ENCODE data around the gene IGSF8.

IGSF8 gene

DNA sequence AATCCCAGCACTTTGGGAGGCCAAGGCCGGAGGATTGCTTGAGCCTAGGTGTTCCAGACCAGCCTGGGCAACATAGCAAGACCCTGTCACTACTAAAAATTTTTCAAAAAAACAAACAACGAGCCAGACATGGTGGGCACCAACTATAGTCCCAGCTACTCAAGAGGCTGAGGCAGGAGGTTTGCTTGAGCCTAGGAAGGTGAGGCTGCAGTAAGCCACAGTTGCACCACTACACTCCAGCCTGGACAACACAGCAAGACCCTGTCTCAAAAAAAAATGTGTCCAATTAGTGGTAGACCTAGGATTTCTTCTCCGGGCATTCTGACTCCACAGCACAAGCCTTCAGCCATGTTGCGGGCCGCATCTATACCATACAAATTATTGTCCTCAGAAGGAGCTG, 6.7 kb upstream of the IGSF8 start:
- TF ChIP-seq CTCF (conservative IDR thresholded peaks at IDR 0.05; ENCODE audit: low read length) = no peak
- no peak for DNase-seq (ENCODE audit: low read depth)
- no peak overlapping the region for H3K4me3 ChIP-seq (ENCODE audit: low read length)

DNA sequence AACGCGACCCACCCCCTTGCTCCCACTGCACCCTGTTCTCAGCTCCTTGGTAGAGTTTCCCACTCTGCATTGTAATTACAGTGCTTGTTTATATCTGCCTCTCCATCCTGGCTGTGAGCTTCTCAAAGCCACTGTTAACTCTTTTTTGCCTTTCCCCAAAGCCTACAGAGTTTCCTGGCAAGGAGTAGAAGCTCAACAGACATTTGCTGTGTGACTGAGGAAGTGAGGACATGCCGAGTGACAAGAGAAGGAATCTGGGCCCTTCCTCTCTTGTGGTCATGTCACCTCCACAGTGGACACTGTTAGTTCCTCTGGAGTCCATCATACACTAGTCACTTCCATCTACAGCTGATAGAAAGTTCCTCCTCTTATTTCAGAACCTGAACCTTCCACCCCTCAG, 6.1 kb upstream of the IGSF8 start:
- TF ChIP-seq CTCF (conservative IDR thresholded peaks at IDR 0.05; ENCODE audit: low read length) = no peak
- no peak overlapping the region for H3K4me3 ChIP-seq (ENCODE audit: low read length)
- DNase-seq (ENCODE audit: low read depth) = no peak

GRCh38 chr1:160103658-160104408, 5.4 kb upstream of the IGSF8 start:
- TF ChIP-seq CTCF (conservative IDR thresholded peaks at IDR 0.05; ENCODE audit: low read length) = no peak
- no peak for DNase-seq (ENCODE audit: low read depth)
- H3K4me3 ChIP-seq (ENCODE audit: low read length) = no peak overlapping the region

GRCh38 chr1:160101717-160102522, 3.5 kb upstream of the IGSF8 start:
- DNase-seq (ENCODE audit: low read depth) = no peak
- H3K4me3 ChIP-seq (ENCODE audit: low read length) = no peak overlapping the region
- TF ChIP-seq CTCF (conservative IDR thresholded peaks at IDR 0.05; ENCODE audit: low read length) = no peak

- TF ChIP-seq CTCF (conservative IDR thresholded peaks at IDR 0.05; ENCODE audit: low read length) = peak; percentile 86
- peak; percentile 75 for DNase-seq (ENCODE audit: low read depth)
- H3K4me3 ChIP-seq (ENCODE audit: low read length) = peak overlapping the region; percentile 17; the same call in 1 of the 2 replicates
Measured at GRCh38 chr1:160101037-160101716, 2.8 kb upstream of the IGSF8 start.

DNA sequence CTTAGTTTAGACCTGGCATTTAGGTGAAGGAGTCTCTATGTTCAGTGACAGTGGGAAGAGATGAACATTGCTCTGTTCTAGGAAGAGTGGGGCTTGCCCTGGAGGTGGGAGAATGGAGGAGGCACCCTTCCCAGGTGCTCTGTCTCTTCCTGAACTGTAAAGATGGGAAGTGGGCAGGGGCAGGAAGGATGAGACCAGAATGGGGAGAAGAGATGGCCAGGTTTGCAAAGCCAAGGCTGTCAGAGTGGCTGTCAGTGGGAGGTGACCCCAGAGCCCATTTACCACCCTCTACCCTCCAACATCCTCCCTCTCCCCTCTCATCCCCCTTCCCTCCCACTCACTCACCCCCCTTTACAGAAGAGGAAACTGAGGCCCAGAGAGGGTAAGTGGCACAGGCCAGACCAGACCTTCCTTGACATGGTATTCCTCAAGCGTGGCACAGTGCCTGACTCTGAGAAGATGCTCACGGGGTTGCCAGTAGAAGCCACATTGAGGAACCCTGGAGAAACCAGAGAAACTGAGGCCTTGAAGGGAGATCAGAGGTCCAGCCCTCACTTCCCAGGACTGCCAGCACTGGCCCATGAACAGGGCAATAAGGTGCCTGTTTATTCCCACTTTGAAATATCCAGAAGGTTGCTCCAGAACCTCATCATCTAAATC, 1.4 kb upstream of the IGSF8 start:
- no peak overlapping the region for H3K4me3 ChIP-seq (ENCODE audit: low read length)
- no peak for DNase-seq (ENCODE audit: low read depth)
- TF ChIP-seq CTCF (conservative IDR thresholded peaks at IDR 0.05; ENCODE audit: low read length) = no peak
